ENCODE results near the gene POLA1.

GRCh38 chrX:24963823-24964222 is 270.1 kb downstream of the POLA1 start:
- TF ChIP-seq CTCF (IDR thresholded peaks at IDR 0.05) (no peak), EZH2 (IDR thresholded peaks at IDR 0.05; ENCODE audit: borderline replicate concordance, insufficient read depth, low read depth, low read length, poor library complexity, severe bottlenecking) (no peak)

Data from B cell (primary cell).